ENCODE data around the gene PTPRD.

PTPRD gene

GRCh38 chr9:8265281-8265680, 2347.5 kb downstream of the PTPRD start:
- DNase-seq = no peak
